Nephron progenitor cell (in vitro differentiated cells): Measurements from ENCODE around the gene FBXW5.

Experiments
- DNase-seq: peaks from one replicate; pipeline ENCODE4 v3.0.0; 2021
- H3K27ac Mint-ChIP-seq: 2 replicates; pipeline ENCODE4 v1.8.0; 2021; ENCODE audit warnings: mild to moderate bottlenecking, moderate library complexity, mixed read lengths
- H3K27me3 Mint-ChIP-seq: 2 replicates; pipeline ENCODE4 v1.8.0; 2021; ENCODE audit warnings: mild to moderate bottlenecking, low read depth, mixed read lengths; ENCODE audit not compliant: poor library complexity
- H3K36me3 Mint-ChIP-seq: 2 replicates; pipeline ENCODE4 v1.8.0; 2021; ENCODE audit warnings: low read depth, mixed read lengths
- H3K4me1 Mint-ChIP-seq: 2 replicates; pipeline ENCODE4 v1.8.0; 2021; ENCODE audit warnings: mixed read lengths
- H3K4me3 Mint-ChIP-seq: 2 replicates; pipeline ENCODE4 v1.8.0; 2021; ENCODE audit warnings: mild to moderate bottlenecking, moderate library complexity, mixed read lengths
- H3K9me3 Mint-ChIP-seq: 2 replicates; pipeline ENCODE4 v1.8.0; 2021; ENCODE audit warnings: mild to moderate bottlenecking, moderate library complexity, mixed read lengths
- TF ChIP-seq, protein P1 (sequence below): fragments of 200-600 bp; sonication (generic); IDR thresholded peaks from 2 replicates; pipeline ENCODE4 v1.5.0; 2021; ENCODE audit warnings: antibody characterized with exemption

The FBXW5 gene

DNA sequence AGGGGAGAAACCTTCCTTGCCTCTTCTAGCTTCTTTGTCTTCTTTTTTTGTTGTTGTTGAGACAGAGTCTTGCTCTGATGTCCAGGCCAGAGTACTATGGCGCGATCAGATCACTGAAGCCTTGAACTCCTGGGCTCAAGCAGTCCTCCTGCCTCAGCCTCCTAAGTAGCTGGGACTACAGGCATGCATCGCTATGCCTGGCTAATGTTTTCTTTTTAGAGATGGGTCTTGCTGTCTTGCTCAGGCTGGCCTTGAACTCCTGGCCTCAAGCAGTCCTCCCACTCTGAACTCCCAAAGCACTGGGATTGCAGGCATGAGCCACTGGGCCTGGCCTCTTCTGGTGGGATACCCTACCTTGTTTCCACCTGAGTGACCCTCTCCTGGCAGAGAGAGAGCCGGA lies 44.3 kb upstream of the FBXW5 start:
- no peaks in the 10 kb centered on the region for H3K36me3 Mint-ChIP-seq
- H3K9me3 Mint-ChIP-seq, result peaks cover 18% of the 10 kb centered on the region
- H3K4me1 Mint-ChIP-seq, result peaks cover 28% of the 10 kb centered on the region
- peaks cover 31% of the 10 kb centered on the region for H3K27me3 Mint-ChIP-seq
- TF ChIP-seq, protein P1, sequence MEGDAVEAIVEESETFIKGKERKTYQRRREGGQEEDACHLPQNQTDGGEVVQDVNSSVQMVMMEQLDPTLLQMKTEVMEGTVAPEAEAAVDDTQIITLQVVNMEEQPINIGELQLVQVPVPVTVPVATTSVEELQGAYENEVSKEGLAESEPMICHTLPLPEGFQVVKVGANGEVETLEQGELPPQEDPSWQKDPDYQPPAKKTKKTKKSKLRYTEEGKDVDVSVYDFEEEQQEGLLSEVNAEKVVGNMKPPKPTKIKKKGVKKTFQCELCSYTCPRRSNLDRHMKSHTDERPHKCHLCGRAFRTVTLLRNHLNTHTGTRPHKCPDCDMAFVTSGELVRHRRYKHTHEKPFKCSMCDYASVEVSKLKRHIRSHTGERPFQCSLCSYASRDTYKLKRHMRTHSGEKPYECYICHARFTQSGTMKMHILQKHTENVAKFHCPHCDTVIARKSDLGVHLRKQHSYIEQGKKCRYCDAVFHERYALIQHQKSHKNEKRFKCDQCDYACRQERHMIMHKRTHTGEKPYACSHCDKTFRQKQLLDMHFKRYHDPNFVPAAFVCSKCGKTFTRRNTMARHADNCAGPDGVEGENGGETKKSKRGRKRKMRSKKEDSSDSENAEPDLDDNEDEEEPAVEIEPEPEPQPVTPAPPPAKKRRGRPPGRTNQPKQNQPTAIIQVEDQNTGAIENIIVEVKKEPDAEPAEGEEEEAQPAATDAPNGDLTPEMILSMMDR, result no peak
- H3K4me3 Mint-ChIP-seq, result no peak overlapping the region
- H3K27ac Mint-ChIP-seq, result no peak overlapping the region
- DNase-seq, result no peak

GRCh38 chr9:136985853-136986252 lies 41.3 kb upstream of the FBXW5 start:
- H3K27me3 Mint-ChIP-seq, result peaks cover 34% of the 10 kb centered on the region
- peak; percentile 5 for DNase-seq
- H3K27ac Mint-ChIP-seq, result no peak overlapping the region
- H3K9me3 Mint-ChIP-seq, result peaks cover 9% of the 10 kb centered on the region
- no peaks in the 10 kb centered on the region for H3K36me3 Mint-ChIP-seq
- H3K4me3 Mint-ChIP-seq, result no peak overlapping the region
- TF ChIP-seq, protein P1, result no peak
- peaks cover 31% of the 10 kb centered on the region for H3K4me1 Mint-ChIP-seq

DNA sequence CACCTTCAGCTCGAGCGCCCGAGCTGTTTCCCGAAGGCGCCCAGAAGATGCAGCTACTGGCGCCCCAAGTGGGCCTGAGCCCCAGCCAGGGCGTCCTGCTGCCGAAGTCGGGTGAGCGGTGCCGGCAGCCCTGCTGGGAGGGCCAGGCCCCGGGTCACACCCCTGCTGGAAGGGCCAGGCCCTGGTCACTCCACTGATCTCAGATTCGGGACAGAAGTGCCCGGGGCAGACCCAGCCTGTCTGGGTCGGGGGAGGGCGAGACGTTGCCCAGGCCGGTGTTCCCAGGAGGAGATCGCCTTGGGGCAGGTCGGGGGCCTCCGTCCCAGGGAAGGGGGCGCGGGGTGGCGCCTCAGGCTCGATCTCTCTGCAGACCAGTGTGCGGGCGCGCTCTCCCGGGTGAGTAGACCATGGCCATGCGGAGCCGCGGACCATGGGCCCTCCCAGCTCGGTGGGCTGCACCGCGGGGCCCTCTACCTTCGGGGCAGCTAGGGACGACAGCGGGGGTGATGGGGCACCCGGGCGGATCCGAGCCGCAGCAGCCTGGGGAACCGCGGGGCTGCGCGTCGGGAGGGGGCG lies 40.6 kb upstream of the FBXW5 start:
- TF ChIP-seq, protein P1, result no peak
- Mint-ChIP-seq H3K27me3 (peaks cover 33% of the 10 kb centered on the region), H3K9me3 (peaks cover 2% of the 10 kb centered on the region), H3K4me3 (no peak overlapping the region), H3K27ac (no peak overlapping the region), H3K36me3 (no peaks in the 10 kb centered on the region), H3K4me1 (peaks cover 35% of the 10 kb centered on the region)
- DNase-seq, result no peak

GRCh38 chr9:136984464-136985026 lies 40.0 kb upstream of the FBXW5 start:
- no peak for DNase-seq
- Mint-ChIP-seq H3K27me3 (peaks cover 29% of the 10 kb centered on the region), H3K36me3 (no peaks in the 10 kb centered on the region), H3K4me1 (peaks cover 32% of the 10 kb centered on the region), H3K9me3 (no peaks in the 10 kb centered on the region), H3K4me3 (no peak overlapping the region), H3K27ac (no peak overlapping the region)
- TF ChIP-seq, protein P1, result no peak

- Mint-ChIP-seq H3K9me3 (no peaks in the 10 kb centered on the region), H3K4me1 (peaks cover 24% of the 10 kb centered on the region), H3K27me3 (peaks cover 27% of the 10 kb centered on the region), H3K36me3 (no peaks in the 10 kb centered on the region), H3K27ac (no peak overlapping the region), H3K4me3 (peak overlapping the region; percentile 0)
- DNase-seq, result no peak
- TF ChIP-seq, protein P1, result no peak
These were observed 39.2 kb upstream of the FBXW5 start for GRCh38 chr9:136983656-136984314.
